HepG2 (cell line): ENCODE results near the gene TRAPPC10.

Experiments
- ELF4 ChIP-seq: sonication (generic); formaldehyde crosslinking; IDR thresholded peaks from 2 replicates; pipeline ENCODE4 v1.5.0; 2020; ENCODE audit warnings: missing genetic modification reagents, mild to moderate bottlenecking, moderate library complexity, borderline replicate concordance
- ERF ChIP-seq: IDR thresholded peaks from 2 replicates; pipeline ENCODE4 v1.6.1; 2018; ENCODE audit warnings: missing biosample characterization, missing genetic modification reagents
- MYNN ChIP-seq: sonication (generic); formaldehyde crosslinking; IDR thresholded peaks from 2 replicates; pipeline ENCODE4 v1.4.0; 2020; ENCODE audit warnings: mild to moderate bottlenecking, low read depth, missing genetic modification reagents
- PPARG ChIP-seq: conservative IDR thresholded peaks from 2 replicates; pipeline ENCODE4 v1.6.1; 2016; ENCODE audit warnings: missing biosample characterization, missing genetic modification reagents
- SRSF1 ChIP-seq: fragments of 200-400 bp; formaldehyde crosslinking; optimal IDR thresholded peaks from 2 replicates; pipeline ENCODE3; 2017; ENCODE audit warnings: mild to moderate bottlenecking, low read depth, low read length, moderate library complexity
- THAP9 ChIP-seq: sonication (generic); formaldehyde crosslinking; IDR thresholded peaks from 2 replicates; pipeline ENCODE4; 2020; ENCODE audit warnings: missing genetic modification reagents, mild to moderate bottlenecking, borderline replicate concordance
- ZNF124 ChIP-seq: sonication (generic); formaldehyde crosslinking; IDR thresholded peaks from 2 replicates; pipeline ENCODE4 v1.4.0; 2020; ENCODE audit warnings: missing genetic modification reagents
- ZNF44 ChIP-seq: sonication (generic); formaldehyde crosslinking; IDR thresholded peaks from 2 replicates; pipeline ENCODE4 v1.5.1; 2020; ENCODE audit warnings: mild to moderate bottlenecking, missing genetic modification reagents
- ZNF446 ChIP-seq: sonication (generic); formaldehyde crosslinking; IDR thresholded peaks from 2 replicates; pipeline ENCODE4 v1.5.0; 2020; ENCODE audit warnings: mild to moderate bottlenecking, missing genetic modification reagents
- ZNF710 ChIP-seq: sonication (generic); formaldehyde crosslinking; IDR thresholded peaks from 2 replicates; pipeline ENCODE4 v1.5.0; 2020; ENCODE audit warnings: mild to moderate bottlenecking, missing genetic modification reagents, borderline replicate concordance
- ZNF773 ChIP-seq: sonication (generic); formaldehyde crosslinking; IDR thresholded peaks from 2 replicates; pipeline ENCODE4 v1.4.0; 2020; ENCODE audit warnings: missing genetic modification reagents, borderline replicate concordance
- TF ChIP-seq, protein P1 (sequence below): sonication (generic); formaldehyde crosslinking; IDR thresholded peaks from 2 replicates; pipeline ENCODE4 v1.8.0; 2022; ENCODE audit warnings: mild to moderate bottlenecking, missing genetic modification reagents, borderline replicate concordance
- TF ChIP-seq, protein P2 (sequence below): sonication (generic); formaldehyde crosslinking; IDR thresholded peaks from 2 replicates; pipeline ENCODE4 v1.4.0; 2020; ENCODE audit warnings: missing genetic modification reagents
- TF ChIP-seq, protein P3 (sequence below): sonication (generic); formaldehyde crosslinking; IDR thresholded peaks from 2 replicates; pipeline ENCODE4 v1.5.0; 2020; ENCODE audit warnings: mild to moderate bottlenecking, missing genetic modification reagents, moderate library complexity

DNA sequence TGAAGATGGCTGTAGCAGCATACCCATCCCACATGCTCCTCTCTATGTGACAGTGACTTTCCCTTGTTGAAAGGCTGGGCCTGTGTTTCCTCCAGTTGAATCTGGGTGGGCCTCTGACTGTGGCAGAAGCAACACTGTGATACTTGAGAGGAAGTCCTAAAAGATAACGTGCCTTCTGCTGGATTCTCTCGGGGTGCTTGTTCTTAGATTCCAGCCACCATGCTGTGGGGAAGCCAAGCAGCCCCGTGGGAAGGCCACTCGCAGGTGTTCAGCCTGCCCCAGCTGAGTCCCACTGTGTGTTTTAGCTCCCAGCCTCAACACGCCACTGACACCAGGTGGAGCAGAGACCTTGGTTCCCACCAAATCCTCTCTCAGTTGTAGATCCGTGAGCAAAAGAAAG, 31.5 kb downstream of the TRAPPC10 start:
- TF ChIP-seq ELF4 (CRISPR knock-in tag) (no peak), PPARG (CRISPR knock-in tag) (no peak), ZNF710 (CRISPR knock-in tag) (no peak), ZNF773 (CRISPR knock-in tag) (no peak), ZNF446 (CRISPR knock-in tag) (no peak), THAP9 (CRISPR knock-in tag) (no peak), ZNF124 (no peak), SRSF1 (no peak), MYNN (CRISPR knock-in tag) (no peak), ERF (CRISPR knock-in tag) (no peak), ZNF44 (CRISPR knock-in tag) (no peak)
- TF ChIP-seq, protein P1, sequence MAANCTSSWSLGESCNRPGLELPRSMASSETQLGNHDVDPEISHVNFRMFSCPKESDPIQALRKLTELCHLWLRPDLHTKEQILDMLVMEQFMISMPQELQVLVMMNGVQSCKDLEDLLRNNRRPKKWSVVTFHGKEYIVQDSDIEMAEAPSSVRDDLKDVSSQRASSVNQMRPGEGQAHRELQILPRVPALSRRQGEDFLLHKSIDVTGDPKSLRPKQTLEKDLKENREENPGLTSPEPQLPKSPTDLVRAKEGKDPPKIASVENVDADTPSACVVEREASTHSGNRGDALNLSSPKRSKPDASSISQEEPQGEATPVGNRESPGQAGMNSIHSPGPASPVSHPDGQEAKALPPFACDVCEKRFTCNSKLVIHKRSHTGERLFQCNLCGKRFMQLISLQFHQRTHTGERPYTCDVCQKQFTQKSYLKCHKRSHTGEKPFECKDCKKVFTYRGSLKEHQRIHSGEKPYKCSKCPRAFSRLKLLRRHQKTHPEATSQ (CRISPR knock-in tag), result no peak
- TF ChIP-seq, protein P2, sequence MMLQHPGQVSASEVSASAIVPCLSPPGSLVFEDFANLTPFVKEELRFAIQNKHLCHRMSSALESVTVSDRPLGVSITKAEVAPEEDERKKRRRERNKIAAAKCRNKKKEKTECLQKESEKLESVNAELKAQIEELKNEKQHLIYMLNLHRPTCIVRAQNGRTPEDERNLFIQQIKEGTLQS, result no peak
- TF ChIP-seq, protein P3, sequence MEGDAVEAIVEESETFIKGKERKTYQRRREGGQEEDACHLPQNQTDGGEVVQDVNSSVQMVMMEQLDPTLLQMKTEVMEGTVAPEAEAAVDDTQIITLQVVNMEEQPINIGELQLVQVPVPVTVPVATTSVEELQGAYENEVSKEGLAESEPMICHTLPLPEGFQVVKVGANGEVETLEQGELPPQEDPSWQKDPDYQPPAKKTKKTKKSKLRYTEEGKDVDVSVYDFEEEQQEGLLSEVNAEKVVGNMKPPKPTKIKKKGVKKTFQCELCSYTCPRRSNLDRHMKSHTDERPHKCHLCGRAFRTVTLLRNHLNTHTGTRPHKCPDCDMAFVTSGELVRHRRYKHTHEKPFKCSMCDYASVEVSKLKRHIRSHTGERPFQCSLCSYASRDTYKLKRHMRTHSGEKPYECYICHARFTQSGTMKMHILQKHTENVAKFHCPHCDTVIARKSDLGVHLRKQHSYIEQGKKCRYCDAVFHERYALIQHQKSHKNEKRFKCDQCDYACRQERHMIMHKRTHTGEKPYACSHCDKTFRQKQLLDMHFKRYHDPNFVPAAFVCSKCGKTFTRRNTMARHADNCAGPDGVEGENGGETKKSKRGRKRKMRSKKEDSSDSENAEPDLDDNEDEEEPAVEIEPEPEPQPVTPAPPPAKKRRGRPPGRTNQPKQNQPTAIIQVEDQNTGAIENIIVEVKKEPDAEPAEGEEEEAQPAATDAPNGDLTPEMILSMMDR (CRISPR knock-in tag), result no peak
